GF-D8 (cell line): ENCODE measurements around the gene SLC26A6.

ENCODE experiments used
- DNase-seq: peaks from one replicate; lab custom pipeline; 2025; lab: John Stamatoyannopoulos, UW

SLC26A6 gene, protein sequence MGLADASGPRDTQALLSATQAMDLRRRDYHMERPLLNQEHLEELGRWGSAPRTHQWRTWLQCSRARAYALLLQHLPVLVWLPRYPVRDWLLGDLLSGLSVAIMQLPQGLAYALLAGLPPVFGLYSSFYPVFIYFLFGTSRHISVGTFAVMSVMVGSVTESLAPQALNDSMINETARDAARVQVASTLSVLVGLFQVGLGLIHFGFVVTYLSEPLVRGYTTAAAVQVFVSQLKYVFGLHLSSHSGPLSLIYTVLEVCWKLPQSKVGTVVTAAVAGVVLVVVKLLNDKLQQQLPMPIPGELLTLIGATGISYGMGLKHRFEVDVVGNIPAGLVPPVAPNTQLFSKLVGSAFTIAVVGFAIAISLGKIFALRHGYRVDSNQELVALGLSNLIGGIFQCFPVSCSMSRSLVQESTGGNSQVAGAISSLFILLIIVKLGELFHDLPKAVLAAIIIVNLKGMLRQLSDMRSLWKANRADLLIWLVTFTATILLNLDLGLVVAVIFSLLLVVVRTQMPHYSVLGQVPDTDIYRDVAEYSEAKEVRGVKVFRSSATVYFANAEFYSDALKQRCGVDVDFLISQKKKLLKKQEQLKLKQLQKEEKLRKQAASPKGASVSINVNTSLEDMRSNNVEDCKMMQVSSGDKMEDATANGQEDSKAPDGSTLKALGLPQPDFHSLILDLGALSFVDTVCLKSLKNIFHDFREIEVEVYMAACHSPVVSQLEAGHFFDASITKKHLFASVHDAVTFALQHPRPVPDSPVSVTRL

GRCh38 chr3:48635222-48636021 lies at the start of gene SLC26A6:
SLC26A6 (minus strand) TSS chr3:48635461; CDS start chr3:48635393, 68 bp downstream.
- DNase-seq: peak; percentile 85

GRCh38 chr3:48684480-48685143 lies 49.4 kb upstream of the SLC26A6 start:
- no peak for DNase-seq

DNA sequence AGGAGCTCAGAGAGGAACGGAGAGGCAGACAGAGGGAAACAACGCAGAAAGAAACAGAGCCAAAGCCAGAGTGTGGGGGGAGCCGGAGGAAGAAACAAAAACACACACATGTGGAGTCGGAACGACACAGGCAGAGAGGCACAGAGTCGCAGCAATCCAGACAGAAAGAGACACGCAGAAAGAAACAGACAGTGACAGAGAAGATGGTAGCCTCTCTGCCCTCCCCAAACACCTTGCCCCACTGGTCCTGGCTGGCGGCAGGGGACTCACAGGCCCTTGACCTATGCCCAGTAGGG lies 48.7 kb upstream of the SLC26A6 start:
- DNase-seq: no peak

DNA sequence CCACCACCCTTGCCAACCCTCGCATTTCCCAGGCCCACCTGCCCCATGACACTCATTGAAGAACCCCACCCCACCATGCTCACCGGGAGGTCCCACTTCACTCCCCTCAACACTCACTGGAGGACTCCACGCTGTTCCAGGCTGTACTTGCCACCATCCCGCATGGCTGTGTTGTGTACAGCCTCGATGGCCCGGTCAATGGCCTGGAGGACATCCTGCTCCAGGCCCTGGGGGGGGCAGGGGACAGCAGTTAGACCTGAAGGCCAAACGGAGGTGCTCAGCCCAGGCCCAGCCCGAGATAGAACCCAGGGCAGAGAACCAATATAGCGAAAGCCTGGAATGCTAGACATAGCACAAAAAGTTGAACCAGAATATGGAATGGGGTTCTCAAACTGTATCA lies 47.5 kb upstream of the SLC26A6 start:
- no peak for DNase-seq

DNA sequence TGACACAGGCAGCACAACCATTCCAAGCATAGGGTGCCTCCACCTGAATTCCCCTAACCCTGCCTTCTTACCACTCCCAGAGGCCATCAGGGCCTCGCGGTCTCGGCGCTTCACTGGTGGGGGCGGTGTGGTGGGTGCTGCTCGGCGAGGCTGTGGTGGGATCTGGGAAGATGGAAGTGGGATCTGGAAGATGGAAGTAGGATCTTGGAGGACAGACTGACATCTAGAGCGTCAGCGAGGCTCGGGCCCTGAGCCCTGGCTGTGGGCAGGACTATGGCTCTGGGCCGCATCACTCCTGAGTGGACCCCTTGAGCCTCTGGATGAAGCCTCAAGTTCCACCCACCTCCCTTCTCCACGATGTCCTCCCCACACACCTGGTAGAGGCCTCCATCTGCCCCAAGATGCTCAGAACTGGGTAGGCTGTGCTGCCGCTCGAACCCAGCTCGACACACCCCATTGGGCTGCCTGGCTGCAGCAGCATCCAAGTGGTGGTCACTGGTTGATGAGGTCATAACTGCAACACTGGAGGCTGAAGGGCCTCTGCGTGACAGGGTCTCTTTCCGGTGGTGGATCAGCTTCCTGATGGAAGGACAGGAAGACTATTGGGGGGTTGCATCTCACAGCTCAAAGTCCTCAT lies 46.8 kb upstream of the SLC26A6 start:
- no peak for DNase-seq

GRCh38 chr3:48681541-48681880 lies 46.2 kb upstream of the SLC26A6 start:
- no peak for DNase-seq

GRCh38 chr3:48680811-48681540 lies 45.7 kb upstream of the SLC26A6 start:
- no peak for DNase-seq

- no peak for DNase-seq
Observed at GRCh38 chr3:48679411-48680391, 44.4 kb upstream of the SLC26A6 start.

- DNase-seq: no peak
Observed at GRCh38 chr3:48678566-48679380, 43.5 kb upstream of the SLC26A6 start.

DNA sequence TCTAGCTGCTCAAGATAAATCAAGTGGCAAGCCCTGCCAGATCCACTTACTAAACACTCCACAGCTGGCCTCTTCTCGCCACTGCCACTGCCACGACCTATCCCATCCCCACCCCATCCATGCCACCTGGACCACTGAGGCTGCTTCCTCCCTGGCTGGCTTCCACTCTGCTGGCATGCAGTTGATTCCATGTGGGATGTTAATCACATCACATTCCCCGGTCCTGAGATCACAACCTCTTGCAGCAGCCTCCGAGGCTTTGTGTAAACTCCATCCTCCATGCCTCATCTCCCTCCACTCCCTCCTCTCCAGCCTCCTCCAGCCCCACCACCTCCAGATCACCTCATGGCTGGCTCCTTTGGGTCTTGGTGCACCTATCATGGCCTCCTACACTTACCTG lies 42.8 kb upstream of the SLC26A6 start:
- DNase-seq: no peak

- DNase-seq: no peak
Observed at GRCh38 chr3:48674505-48674904, 39.2 kb upstream of the SLC26A6 start.

- DNase-seq: no peak
Observed at GRCh38 chr3:48672522-48672921, 37.3 kb upstream of the SLC26A6 start.

DNA sequence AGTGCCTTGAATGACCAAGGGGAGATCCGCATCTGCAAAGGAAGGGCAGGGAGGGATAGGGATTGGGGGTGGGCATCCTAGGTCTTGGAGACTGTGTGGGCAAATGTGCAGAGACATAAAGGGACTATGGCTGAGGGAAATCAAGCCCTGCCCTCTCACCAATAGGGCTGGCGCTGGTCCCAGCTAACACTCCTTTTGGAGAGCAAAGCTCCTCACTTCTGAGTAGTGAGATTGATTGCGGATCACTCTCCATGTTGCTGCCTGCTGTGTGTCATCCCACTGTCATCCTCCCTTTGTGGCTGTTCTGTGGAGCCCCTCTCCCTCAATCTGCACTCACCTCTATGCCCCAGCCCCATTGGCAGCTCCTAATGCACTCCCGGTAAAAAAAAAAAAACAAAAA lies 29.7 kb upstream of the SLC26A6 start:
- no peak for DNase-seq

DNA sequence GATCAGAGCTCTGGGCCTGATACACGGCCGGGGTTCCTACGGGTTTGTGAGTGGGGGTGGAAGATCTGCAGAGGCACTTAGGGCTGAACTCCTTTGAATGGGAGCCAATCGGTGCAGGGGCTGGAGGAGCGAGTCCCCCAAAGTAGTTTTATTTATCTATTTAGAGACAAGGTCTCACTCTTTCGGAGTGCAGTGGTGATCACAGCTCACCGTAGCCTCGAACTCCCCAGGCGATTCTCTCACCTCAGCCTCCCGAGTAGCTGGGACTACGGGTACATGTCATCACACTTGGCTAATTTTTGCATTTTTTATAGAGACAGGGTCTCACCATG lies 29.0 kb upstream of the SLC26A6 start:
- no peak for DNase-seq

DNA sequence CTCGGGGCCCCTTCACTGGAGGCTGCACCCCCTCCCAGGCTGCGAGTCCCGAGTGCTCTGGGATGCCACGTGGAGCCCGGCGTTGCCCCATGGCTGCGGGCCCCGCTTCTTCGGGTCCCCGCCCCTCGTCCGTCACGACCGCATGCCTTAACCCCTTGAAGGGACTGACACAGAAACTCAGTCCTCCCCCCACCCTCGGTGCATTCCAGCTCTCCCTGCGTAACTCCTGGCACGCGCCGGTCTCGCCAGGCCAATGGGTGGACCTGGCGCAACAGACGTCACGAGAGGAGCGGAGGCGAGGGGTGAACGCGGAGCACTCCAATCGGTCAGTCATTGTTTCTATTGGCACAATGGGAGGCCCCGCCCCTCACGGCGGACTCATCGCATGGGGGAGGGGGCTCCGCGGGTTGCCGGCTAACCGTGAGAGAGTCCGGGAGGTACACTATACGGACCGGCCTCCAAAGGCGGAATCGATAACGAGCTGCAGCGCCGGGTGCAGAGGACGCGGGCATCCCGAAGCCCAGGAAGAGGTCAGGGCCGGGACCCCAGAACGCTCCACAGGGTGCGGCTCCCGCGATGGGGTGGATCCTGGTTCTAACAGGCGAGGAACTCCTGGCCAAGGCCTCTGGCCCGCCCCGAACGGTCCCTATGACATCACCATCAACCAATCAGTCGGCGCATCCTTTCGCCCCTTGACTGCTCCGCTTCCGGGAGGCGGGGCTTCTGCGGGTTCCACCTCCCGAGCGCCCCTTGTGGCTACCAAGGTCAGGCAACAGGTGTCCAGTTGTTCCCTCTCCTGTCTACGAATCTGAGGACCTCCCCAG lies 28.4 kb upstream of the SLC26A6 start:
- DNase-seq: no peak

DNA sequence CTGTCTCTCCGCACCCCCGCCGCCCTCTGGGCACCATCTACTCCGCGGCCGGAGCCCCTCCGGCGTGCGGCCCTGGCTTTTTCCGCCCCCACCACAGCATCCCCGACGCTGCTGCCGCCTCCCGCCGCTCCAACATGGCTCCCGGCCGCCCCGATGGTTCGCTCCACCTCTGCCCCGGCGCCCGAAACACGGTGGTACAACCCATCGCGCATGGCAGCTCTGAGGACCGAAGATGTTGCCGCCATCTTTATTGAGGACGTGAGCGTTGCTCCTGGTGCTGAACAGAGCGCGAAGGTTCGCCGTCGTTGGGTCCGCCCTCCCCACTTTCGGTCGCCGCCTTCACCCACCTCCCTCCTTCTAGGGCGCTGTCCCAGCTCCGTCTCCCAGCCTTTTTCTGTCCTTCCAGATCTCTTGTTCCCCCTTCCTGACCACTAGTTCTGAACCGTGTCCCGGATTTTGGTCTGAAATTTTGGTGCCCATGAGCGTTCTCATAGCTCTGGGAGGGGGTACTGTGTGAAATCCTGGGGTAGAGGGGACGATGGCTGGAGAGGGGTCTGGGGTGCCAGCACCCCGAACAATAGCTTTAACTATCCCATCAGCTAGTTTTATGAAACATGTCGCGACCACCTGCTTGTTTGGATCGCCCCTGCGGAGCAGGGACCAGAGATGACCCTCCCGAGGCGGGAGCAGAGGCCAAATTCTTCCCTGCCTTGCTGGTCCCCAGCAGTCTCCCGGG lies 27.7 kb upstream of the SLC26A6 start, which contains the start of gene CELSR3:
CELSR3 (minus strand) TSS at position 134 of the 736 bp plus-strand sequence. CDS start 252 bp downstream, outside the sequence.
- no peak for DNase-seq

DNA sequence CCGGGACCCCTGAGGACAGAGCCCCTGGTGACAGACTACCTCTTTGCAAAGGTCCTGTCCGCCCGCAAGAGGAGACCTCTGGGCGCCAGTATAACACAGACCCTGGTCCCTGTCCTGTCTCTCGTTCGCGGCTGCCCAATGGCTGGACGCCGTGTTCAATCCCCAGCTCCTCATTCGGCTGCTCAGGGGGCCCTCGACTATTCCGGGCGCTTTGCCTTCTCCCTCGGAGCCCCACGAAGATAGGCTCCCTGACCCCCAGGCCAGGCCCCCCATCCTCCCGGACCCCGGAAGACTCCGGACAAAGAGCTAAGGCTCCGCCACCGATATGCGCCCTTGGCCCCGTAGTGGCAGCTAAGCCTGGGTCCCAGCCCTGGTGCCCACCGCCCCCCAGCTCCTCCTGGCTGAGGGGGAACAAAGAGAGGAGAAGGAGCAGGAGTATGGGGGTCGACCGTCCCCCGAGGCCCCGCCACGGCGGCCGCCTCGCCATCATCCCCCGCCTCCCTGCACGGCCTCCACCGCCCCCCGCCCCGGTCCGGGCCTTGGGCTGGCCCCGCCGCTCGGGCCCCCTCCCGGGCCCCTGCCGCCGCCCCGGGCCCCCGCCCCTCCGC lies 27.0 kb upstream of the SLC26A6 start:
- DNase-seq: no peak
